ENCODE results near the gene VWC2.

DNA sequence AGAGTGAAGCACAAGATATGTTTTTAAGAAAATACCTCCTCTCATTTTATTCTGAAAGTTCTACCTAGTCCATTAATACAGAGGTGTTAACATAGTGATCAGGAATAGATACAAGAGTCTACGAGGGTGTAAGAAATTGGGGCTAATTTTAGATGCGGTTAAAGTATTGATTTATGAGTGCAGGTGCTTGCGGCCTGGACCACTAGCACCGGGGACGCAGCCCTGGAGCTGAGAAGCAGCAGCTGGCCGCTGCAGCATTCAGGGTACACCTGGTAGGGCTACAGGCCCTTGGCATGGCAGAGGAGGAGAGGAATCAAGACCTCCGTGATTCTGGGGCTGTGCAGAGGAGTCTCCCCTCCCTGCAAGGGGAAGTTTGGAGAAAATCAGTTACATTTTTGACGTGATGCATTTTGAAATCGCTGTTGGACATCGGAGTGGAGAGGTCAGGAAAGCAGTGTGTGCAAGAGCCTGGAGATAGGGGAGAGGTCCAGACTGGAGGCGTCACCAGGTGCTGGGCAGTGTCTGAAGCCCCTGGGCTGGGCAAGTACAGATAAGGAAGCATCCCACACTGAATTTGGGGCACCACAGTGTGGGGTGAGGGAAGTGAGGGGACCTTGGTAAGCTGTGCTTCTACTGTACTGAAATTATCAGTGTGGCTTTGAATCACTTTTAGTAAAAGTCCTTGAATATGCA lies 112.3 kb downstream of the VWC2 start:
- TF ChIP-seq, protein P1, sequence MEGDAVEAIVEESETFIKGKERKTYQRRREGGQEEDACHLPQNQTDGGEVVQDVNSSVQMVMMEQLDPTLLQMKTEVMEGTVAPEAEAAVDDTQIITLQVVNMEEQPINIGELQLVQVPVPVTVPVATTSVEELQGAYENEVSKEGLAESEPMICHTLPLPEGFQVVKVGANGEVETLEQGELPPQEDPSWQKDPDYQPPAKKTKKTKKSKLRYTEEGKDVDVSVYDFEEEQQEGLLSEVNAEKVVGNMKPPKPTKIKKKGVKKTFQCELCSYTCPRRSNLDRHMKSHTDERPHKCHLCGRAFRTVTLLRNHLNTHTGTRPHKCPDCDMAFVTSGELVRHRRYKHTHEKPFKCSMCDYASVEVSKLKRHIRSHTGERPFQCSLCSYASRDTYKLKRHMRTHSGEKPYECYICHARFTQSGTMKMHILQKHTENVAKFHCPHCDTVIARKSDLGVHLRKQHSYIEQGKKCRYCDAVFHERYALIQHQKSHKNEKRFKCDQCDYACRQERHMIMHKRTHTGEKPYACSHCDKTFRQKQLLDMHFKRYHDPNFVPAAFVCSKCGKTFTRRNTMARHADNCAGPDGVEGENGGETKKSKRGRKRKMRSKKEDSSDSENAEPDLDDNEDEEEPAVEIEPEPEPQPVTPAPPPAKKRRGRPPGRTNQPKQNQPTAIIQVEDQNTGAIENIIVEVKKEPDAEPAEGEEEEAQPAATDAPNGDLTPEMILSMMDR (conservative IDR thresholded peaks at IDR 0.05; ENCODE audit: low read length): no peak
- no peak for TF ChIP-seq EZH2phosphoT487 (IDR thresholded peaks at IDR 0.05; ENCODE audit: borderline replicate concordance, low read depth, low read length)
